SH-SY5Y (cell line): Measurements from ENCODE around the gene ADAM23.

Experiments used
- GATA2 ChIP-seq: IDR thresholded peaks from 2 replicates; pipeline ENCODE4 v1.6.1; 2011; ENCODE audit warnings: mild to moderate bottlenecking, low read depth, low read length
- GATA3 ChIP-seq: IDR thresholded peaks from 2 replicates; pipeline ENCODE4 v1.6.1; 2011; ENCODE audit warnings: low read depth, mild to moderate bottlenecking, low read length, moderate library complexity

DNA sequence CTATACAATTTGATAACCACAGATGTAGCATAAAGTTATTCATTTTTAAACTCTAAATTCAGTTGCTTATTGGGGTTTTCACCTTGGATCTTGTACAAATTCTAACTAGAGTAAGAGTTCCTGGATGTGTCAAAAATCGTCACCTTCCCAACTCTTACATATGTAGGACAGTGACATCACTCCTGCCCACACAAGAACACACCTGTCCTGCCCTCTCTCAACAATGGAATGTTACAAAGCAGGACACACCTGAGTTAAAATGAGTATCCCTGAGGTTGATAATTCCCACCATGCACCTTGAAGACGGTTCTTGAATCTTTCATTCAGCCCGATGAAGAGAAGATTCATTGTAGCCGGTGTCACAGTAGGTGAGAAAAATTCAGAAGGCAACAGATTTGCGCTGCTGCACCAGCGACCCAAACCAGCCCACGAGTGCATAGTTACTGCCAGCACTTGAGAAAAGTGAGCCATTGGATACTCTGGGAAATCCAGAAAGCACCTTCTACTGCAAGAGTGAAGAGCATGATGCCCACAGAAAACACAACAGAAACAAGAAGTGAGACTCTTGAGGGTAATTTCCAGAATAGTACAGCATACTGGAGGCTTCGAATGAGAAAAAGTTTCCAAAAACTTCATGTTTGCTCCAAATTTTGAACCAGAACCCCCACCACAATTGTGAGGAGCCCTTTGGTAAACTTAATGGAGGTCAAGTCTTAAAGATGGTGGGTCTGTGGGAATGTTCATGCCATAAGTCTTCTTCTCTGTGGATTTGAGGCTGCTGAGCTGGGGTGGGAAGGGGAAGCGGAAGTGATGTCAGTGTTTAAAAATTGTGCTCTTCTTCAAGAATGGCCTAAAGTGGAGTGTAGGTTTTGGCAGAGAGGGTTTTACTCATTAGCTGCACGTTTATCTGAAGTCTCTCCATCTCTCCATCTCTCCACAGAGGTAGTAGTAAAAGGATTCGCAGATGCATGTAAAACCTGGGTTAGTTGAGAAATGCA, 34.7 kb upstream of the ADAM23 start:
- TF ChIP-seq GATA2 (no peak), GATA3 (no peak)
